GM12878 (cell line): Measurements from ENCODE around the gene AGAP3. TPM values are rescaled to one million over a fixed set of nuclear protein-coding genes. Genes with fewer than 3 reads are reported as not detected.

Experiments
- ATAC-seq: fragments of 200-7000 bp; cut with Tn5 transposase; 3 replicates; pipeline ENCODE4 v1.9.1; 2020; ENCODE audit warnings: mild to moderate bottlenecking, moderate library complexity
- BruUV-seq: library from RNA; stranded (reverse); fragments of 400-500 nt; replicated peaks from 2 replicates; lab custom pipeline; 2021; lab: Mats Ljungman, UMichigan
- CTCF ChIA-PET: fragments of 300-600 bp; sonication (Branson Sonifier 250); formaldehyde crosslinking; extraction: SDS; loops from one replicate; lab custom pipeline; 2021; ENCODE audit warnings: inconsistent platforms; lab: Yijun Ruan, JAX
- POLR2A ChIA-PET: fragments of 350-600 bp; formaldehyde crosslinking; extraction: SDS; loops from one replicate; lab custom pipeline; 2021; ENCODE audit warnings: inconsistent platforms; lab: Charles Lee
- RAD21 ChIA-PET: fragments of 300-600 bp; sonication (Branson Sonifier 250); formaldehyde crosslinking; loops from one replicate; lab custom pipeline; 2023; ENCODE audit warnings: antibody characterized with exemption; ENCODE audit not compliant: unreplicated experiment; lab: Charles Lee
- SMC1A ChIA-PET: fragments of 300-600 bp; sonication (Branson Sonifier 250); formaldehyde crosslinking; loops from one replicate; lab custom pipeline; 2023; ENCODE audit not compliant: unreplicated experiment, uncharacterized antibody; lab: Charles Lee
- DNase-seq: peaks from one replicate; pipeline ENCODE4 v3.0.0-alpha.2; 2011; ENCODE audit warnings: low read depth, low spot score
- FAIRE-seq: peaks from 3 replicates; lab custom pipeline; 2011; peaks lifted over from hg19 to GRCh38; lab: Jason Lieb, UNC
- H2AFZ ChIP-seq: 2 replicates; pipeline ENCODE4 v1.6.0; 2011; ENCODE audit warnings: low read depth, low read length, control low read depth; ENCODE audit not compliant: control insufficient read depth
- H3K27ac ChIP-seq: 2 replicates; pipeline ENCODE4 v1.5.1; 2011; ENCODE audit warnings: control low read depth; ENCODE audit not compliant: control insufficient read depth, insufficient read depth
- H3K27me3 ChIP-seq, 2 experiments: replicated peaks in 1 of 2; 2 replicates each; pipeline versions ENCODE4 v1.6.0 to v1.6.1; 2011; ENCODE audit warnings: low read length in 1 of 2; ENCODE audit not compliant: control insufficient read depth in 2 of 2, insufficient read depth in 2 of 2
- H3K36me3 ChIP-seq, 2 experiments: 2 replicates each; pipeline ENCODE4 v1.5.1; 2011; ENCODE audit warnings: low read length in 1 of 2; ENCODE audit not compliant: control insufficient read depth in 2 of 2, insufficient read depth in 2 of 2
- H3K4me1 ChIP-seq: 2 replicates; pipeline ENCODE4 v1.6.1; 2011; ENCODE audit warnings: mild to moderate bottlenecking, low read length, moderate library complexity, mixed read lengths; ENCODE audit not compliant: control insufficient read depth, insufficient read depth
- H3K4me2 ChIP-seq: 2 replicates; pipeline ENCODE4 v1.6.0; 2011; ENCODE audit warnings: control low read depth; ENCODE audit not compliant: control insufficient read depth, insufficient read depth
- H3K4me3 ChIP-seq: fragments of 200-600 bp; sonication (generic); 2 replicates; pipeline ENCODE4 v1.5.1; 2016
- H3K79me2 ChIP-seq: 2 replicates; pipeline ENCODE4 v1.6.0; 2011; ENCODE audit warnings: low read length; ENCODE audit not compliant: control insufficient read depth, insufficient read depth
- H3K9ac ChIP-seq: 2 replicates; pipeline ENCODE4 v1.8.0; 2011; ENCODE audit warnings: low read length, control low read depth, mixed read lengths; ENCODE audit not compliant: control insufficient read depth, insufficient read depth
- H3K9me3 ChIP-seq: replicated peaks from 3 replicates; pipeline ENCODE4 v1.5.1; 2011; ENCODE audit warnings: mild to moderate bottlenecking, low read length; ENCODE audit not compliant: control insufficient read depth, insufficient read depth
- H4K20me1 ChIP-seq: 2 replicates; pipeline ENCODE4 v1.6.0; 2011; ENCODE audit not compliant: control insufficient read depth, insufficient read depth
- DPF2 ChIP-seq: fragments of 450-650 bp; IDR thresholded peaks from 2 replicates; pipeline ENCODE4 v1.6.1; 2017; ENCODE audit warnings: mild to moderate bottlenecking
- E2F4 ChIP-seq: IDR thresholded peaks from 2 replicates; pipeline ENCODE4 v1.6.1; 2012; ENCODE audit warnings: low read depth, low read length, improper control_type of control experiment
- ETV6 ChIP-seq, 2 experiments: fragments of 450-650 bp in 1 of 2; IDR thresholded peaks in 1 of 2; conservative IDR thresholded peaks in 1 of 2; 2 replicates each; pipeline ENCODE4 v1.6.1; 2014; ENCODE audit warnings: antibody characterized with exemption in 1 of 2, borderline replicate concordance in 1 of 2, low read depth in 1 of 2, mild to moderate bottlenecking in 1 of 2, moderate library complexity in 1 of 2
- FOS ChIP-seq: IDR thresholded peaks from 3 replicates; pipeline ENCODE4 v1.6.1; 2011; ENCODE audit warnings: borderline replicate concordance; ENCODE audit not compliant: insufficient read length; ENCODE audit errors: extremely low read depth
- GABPA ChIP-seq: IDR thresholded peaks from 2 replicates; pipeline ENCODE4 v1.6.1; 2014; ENCODE audit warnings: antibody characterized with exemption, low read depth, mild to moderate bottlenecking, inconsistent platforms
- MEF2B ChIP-seq: fragments of 450-650 bp; IDR thresholded peaks from 2 replicates; pipeline ENCODE4 v1.6.1; 2018; ENCODE audit warnings: mild to moderate bottlenecking, moderate library complexity; ENCODE audit not compliant: partially characterized antibody, poor library complexity, severe bottlenecking
- POLR2A ChIP-seq: IDR thresholded peaks from 2 replicates; pipeline ENCODE4 v1.6.1; 2011; ENCODE audit warnings: low read depth, mild to moderate bottlenecking, low read length
- POLR2AphosphoS5 ChIP-seq: IDR thresholded peaks from 2 replicates; pipeline ENCODE4 v1.6.1; 2011; ENCODE audit warnings: mild to moderate bottlenecking, low read length, inconsistent platforms
- SMC3 ChIP-seq: IDR thresholded peaks from 2 replicates; pipeline ENCODE4 v1.6.1; 2011; ENCODE audit warnings: low read length, improper control_type of control experiment, borderline replicate concordance
- STAT1 ChIP-seq: fragments of 450-650 bp; conservative IDR thresholded peaks from 2 replicates; pipeline ENCODE4 v1.6.1; 2014; ENCODE audit warnings: antibody characterized with exemption, mild to moderate bottlenecking
- WGBS: methylation state at CpG from one replicate; pipeline ENCODE4 v1.1.6; 2016; ENCODE audit warnings: low lambda C conversion rate; ENCODE audit not compliant: insufficient replicate concordance, insufficient coverage; ENCODE audit errors: missing lambda C conversion rate; 5-methylcytosine and 5-hydroxymethylcytosine counted together
- in situ Hi-C: fragments of 300-500 bp; cut with MboI; formaldehyde crosslinking; loops from 9 replicates; pipeline ENCODE4 v1.14.3; 2018; ENCODE audit warnings: mixed read lengths
- intact Hi-C: fragments of 100-400 bp; cut with micrococcal nuclease; formaldehyde crosslinking; loops from one replicate; pipeline ENCODE4 v1.14.2; 2022; ENCODE audit not compliant: unreplicated experiment
- polyA plus RNA-seq, 11 experiments: library from polyadenylated mRNA; depleted of rRNA in 4 of 11; unstranded in 6 of 11; stranded (reverse) in 5 of 11; fragments of >200 nt; fragmentation: Nextera tagmentation in 4 of 11; fragmentation: Illumina TruSeq in 1 of 11; extraction: Ambion mirVana in 4 of 11; extraction: Trizol in 1 of 11; gene quantifications; 1 replicate in 1 of 11; 2 replicates in 10 of 11; pipeline versions ENCODE4 v1.2.1 to v1.2.3, GENCODE V29; 2011 to 2016; ENCODE audit warnings: inconsistent platforms in 2 of 11, missing spikeins in 2 of 11, low read depth in 1 of 11
- total RNA-seq, 4 experiments: library from RNA; depleted of rRNA in 3 of 4; stranded (reverse); fragments of >200 nt in 3 of 4; fragmentation: Illumina TruSeq in 1 of 4; extraction: Trizol in 1 of 4; gene quantifications; 2 replicates each; pipeline versions ENCODE4 v1.2.1 to v1.2.3, GENCODE V29; 2013 to 2021
- TF ChIP-seq, protein P1 (sequence below): fragments of 150-350 bp; IDR thresholded peaks from 2 replicates; pipeline ENCODE4 v1.6.1; 2014; ENCODE audit warnings: mild to moderate bottlenecking, low read depth, low read length

AGAP3 gene
- total and polyA plus RNA-seq, 10 of the 15 experiments (the other 5 are each of a cell fraction or from before 2014, with no cell fraction given): 1.8 to 68.1 (median 15.7) TPM

GRCh38 chr7:151192002-151192539 lies 105.8 kb downstream of the AGAP3 start:
- H3K4me1 ChIP-seq: peaks cover 7% of the 10 kb centered on the region
- TF ChIP-seq GABPA (no peak), ETV6 (conservative IDR thresholded peaks at IDR 0.05 in 1 of 2, IDR thresholded peaks at IDR 0.05 in 1 of 2; ENCODE audit: borderline replicate concordance in 1 of 2, low read depth in 1 of 2) (no peak), SMC3 (no peak), STAT1 (no peak), POLR2AphosphoS5 (no peak), DPF2 (no peak), E2F4 (no peak), POLR2A (no peak), MEF2B (no peak), FOS (no peak)
- TF ChIP-seq, protein P1, sequence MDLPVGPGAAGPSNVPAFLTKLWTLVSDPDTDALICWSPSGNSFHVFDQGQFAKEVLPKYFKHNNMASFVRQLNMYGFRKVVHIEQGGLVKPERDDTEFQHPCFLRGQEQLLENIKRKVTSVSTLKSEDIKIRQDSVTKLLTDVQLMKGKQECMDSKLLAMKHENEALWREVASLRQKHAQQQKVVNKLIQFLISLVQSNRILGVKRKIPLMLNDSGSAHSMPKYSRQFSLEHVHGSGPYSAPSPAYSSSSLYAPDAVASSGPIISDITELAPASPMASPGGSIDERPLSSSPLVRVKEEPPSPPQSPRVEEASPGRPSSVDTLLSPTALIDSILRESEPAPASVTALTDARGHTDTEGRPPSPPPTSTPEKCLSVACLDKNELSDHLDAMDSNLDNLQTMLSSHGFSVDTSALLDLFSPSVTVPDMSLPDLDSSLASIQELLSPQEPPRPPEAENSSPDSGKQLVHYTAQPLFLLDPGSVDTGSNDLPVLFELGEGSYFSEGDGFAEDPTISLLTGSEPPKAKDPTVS: no peak
- H2AFZ ChIP-seq: no peak overlapping the region
- FAIRE-seq: no peak
- no peak overlapping the region for H3K27ac ChIP-seq
- in situ Hi-C loops (no loop called here), intact Hi-C loops (no loop called here)
- DNase-seq: no peak
- no peak overlapping the region for H3K4me2 ChIP-seq
- no peaks in the 10 kb centered on the region for H3K9me3 ChIP-seq
- CTCF ChIA-PET: no interaction called here
- no peaks in the 10 kb centered on the region for H3K79me2 ChIP-seq
- H3K36me3 ChIP-seq: no peaks in the 10 kb centered on the region
- peaks cover 0 to 6% of the 10 kb centered on the region in 2 experiments; a peak in 1 of 4 replicates for H3K27me3 ChIP-seq
- no TSS peak for BruUV-seq
- RAD21 ChIA-PET: no interaction called here
- POLR2A ChIA-PET: no interaction called here
- SMC1A ChIA-PET: no interaction called here
- H3K9ac ChIP-seq: no peak overlapping the region
- no peak for ATAC-seq
- H3K4me3 ChIP-seq: no peak overlapping the region
- H4K20me1 ChIP-seq: no peaks in the 10 kb centered on the region
- WGBS: 54% methylated on average over 22 of the region's 23 CpGs
